ENCODE results near the gene FGFR1OP2. TPM values are rescaled to one million over a fixed set of nuclear protein-coding genes. Genes with fewer than 3 reads are reported as not detected.

The FGFR1OP2 gene
- total and polyA plus RNA-seq, 2 experiments from 2014 or later, result 35.6 to 45.0 TPM

DNA sequence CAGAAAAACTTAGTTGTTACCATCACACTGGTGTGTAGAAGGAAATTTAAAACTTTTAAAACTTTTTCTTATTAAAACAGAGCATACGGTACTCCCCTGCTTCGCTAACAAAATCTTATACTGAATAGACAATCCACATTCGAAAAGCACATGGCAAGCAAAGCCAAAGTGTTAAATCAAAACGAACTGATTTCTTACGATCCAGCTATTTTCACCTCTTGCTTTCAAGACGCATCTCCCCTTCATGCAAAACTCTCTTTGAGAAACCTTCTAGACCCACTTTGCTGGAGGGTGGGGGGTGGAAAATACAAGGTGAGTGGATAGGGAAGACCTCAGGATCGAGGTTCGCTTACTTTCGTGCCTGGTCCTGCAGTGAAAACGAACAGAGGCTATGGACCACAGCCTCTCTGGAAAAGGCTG is 817 bp upstream of the FGFR1OP2 start:
- H3K4me3 Mint-ChIP-seq, result peak overlapping the region; percentile 91
- Histone ChIP-seq H3K4me3 (peak overlapping the region; percentile 92), H3K9me2 (ENCODE audit: insufficient read depth) (no peaks in the 10 kb centered on the region), H3K4me1 (ENCODE audit: insufficient read depth) (peaks cover 27% of the 10 kb centered on the region), H3K27me3 (ENCODE audit: insufficient read depth) (no peaks in the 10 kb centered on the region), H3K79me2 (replicated peaks; ENCODE audit: insufficient read depth) (peaks cover 87% of the 10 kb centered on the region), H3K4me2 (peak overlapping the region; percentile 83), H3K27ac (ENCODE audit: low read depth) (peak overlapping the region; percentile 93), H3K36me3 (ENCODE audit: insufficient read depth) (no peaks in the 10 kb centered on the region), H3F3A (replicated peaks; ENCODE audit: low read depth) (no peaks in the 10 kb centered on the region), H4K20me1 (replicated peaks; ENCODE audit: insufficient read depth) (peaks cover 32% of the 10 kb centered on the region), H2AFZ (peak overlapping the region; percentile 91; the same call in 1 of the 2 replicates)
- ATAC-seq (no peak), DNase-seq (ENCODE audit: low spot score) (no peak)
- H3K36me3 Mint-ChIP-seq (ENCODE audit: low read depth), result peaks cover 12% of the 10 kb centered on the region
- peaks cover 17% of the 10 kb centered on the region for H3K4me1 Mint-ChIP-seq
- peaks cover 10% of the 10 kb centered on the region for H3K27me3 Mint-ChIP-seq (ENCODE audit: insufficient read depth, low read depth, poor library complexity)
- H3K27ac Mint-ChIP-seq, result peak overlapping the region; percentile 99
- H3K9me3 Mint-ChIP-seq, result peaks cover 3% of the 10 kb centered on the region; the same call in 2 of the 3 replicates
- TF ChIP-seq, protein P1, sequence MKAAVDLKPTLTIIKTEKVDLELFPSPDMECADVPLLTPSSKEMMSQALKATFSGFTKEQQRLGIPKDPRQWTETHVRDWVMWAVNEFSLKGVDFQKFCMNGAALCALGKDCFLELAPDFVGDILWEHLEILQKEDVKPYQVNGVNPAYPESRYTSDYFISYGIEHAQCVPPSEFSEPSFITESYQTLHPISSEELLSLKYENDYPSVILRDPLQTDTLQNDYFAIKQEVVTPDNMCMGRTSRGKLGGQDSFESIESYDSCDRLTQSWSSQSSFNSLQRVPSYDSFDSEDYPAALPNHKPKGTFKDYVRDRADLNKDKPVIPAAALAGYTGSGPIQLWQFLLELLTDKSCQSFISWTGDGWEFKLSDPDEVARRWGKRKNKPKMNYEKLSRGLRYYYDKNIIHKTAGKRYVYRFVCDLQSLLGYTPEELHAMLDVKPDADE (IDR thresholded peaks at IDR 0.05), result no peak
- TF ChIP-seq JUNB (IDR thresholded peaks at IDR 0.05; ENCODE audit: unreplicated experiment) (no peak), EZH2 (IDR thresholded peaks at IDR 0.05; ENCODE audit: low read depth, unreplicated experiment) (no peak), EZH2phosphoT487 (IDR thresholded peaks at IDR 0.05; ENCODE audit: unreplicated experiment) (no peak), NANOG (IDR thresholded peaks at IDR 0.05; ENCODE audit: borderline replicate concordance) (no peak), ZNF331 (CRISPR knock-in tag; IDR thresholded peaks at IDR 0.05; ENCODE audit: low read depth) (no peak), ZNF114 (CRISPR knock-in tag; IDR thresholded peaks at IDR 0.05) (no peak), CREB1 (CRISPR knock-in tag; IDR thresholded peaks at IDR 0.05; ENCODE audit: low read depth) (no peak), POLR2AphosphoS5 (IDR thresholded peaks at IDR 0.05; ENCODE audit: low read depth) (no peak), STAT1 (IDR thresholded peaks at IDR 0.05; ENCODE audit: unreplicated experiment) (no peak)
- TF ChIP-seq, protein P2, sequence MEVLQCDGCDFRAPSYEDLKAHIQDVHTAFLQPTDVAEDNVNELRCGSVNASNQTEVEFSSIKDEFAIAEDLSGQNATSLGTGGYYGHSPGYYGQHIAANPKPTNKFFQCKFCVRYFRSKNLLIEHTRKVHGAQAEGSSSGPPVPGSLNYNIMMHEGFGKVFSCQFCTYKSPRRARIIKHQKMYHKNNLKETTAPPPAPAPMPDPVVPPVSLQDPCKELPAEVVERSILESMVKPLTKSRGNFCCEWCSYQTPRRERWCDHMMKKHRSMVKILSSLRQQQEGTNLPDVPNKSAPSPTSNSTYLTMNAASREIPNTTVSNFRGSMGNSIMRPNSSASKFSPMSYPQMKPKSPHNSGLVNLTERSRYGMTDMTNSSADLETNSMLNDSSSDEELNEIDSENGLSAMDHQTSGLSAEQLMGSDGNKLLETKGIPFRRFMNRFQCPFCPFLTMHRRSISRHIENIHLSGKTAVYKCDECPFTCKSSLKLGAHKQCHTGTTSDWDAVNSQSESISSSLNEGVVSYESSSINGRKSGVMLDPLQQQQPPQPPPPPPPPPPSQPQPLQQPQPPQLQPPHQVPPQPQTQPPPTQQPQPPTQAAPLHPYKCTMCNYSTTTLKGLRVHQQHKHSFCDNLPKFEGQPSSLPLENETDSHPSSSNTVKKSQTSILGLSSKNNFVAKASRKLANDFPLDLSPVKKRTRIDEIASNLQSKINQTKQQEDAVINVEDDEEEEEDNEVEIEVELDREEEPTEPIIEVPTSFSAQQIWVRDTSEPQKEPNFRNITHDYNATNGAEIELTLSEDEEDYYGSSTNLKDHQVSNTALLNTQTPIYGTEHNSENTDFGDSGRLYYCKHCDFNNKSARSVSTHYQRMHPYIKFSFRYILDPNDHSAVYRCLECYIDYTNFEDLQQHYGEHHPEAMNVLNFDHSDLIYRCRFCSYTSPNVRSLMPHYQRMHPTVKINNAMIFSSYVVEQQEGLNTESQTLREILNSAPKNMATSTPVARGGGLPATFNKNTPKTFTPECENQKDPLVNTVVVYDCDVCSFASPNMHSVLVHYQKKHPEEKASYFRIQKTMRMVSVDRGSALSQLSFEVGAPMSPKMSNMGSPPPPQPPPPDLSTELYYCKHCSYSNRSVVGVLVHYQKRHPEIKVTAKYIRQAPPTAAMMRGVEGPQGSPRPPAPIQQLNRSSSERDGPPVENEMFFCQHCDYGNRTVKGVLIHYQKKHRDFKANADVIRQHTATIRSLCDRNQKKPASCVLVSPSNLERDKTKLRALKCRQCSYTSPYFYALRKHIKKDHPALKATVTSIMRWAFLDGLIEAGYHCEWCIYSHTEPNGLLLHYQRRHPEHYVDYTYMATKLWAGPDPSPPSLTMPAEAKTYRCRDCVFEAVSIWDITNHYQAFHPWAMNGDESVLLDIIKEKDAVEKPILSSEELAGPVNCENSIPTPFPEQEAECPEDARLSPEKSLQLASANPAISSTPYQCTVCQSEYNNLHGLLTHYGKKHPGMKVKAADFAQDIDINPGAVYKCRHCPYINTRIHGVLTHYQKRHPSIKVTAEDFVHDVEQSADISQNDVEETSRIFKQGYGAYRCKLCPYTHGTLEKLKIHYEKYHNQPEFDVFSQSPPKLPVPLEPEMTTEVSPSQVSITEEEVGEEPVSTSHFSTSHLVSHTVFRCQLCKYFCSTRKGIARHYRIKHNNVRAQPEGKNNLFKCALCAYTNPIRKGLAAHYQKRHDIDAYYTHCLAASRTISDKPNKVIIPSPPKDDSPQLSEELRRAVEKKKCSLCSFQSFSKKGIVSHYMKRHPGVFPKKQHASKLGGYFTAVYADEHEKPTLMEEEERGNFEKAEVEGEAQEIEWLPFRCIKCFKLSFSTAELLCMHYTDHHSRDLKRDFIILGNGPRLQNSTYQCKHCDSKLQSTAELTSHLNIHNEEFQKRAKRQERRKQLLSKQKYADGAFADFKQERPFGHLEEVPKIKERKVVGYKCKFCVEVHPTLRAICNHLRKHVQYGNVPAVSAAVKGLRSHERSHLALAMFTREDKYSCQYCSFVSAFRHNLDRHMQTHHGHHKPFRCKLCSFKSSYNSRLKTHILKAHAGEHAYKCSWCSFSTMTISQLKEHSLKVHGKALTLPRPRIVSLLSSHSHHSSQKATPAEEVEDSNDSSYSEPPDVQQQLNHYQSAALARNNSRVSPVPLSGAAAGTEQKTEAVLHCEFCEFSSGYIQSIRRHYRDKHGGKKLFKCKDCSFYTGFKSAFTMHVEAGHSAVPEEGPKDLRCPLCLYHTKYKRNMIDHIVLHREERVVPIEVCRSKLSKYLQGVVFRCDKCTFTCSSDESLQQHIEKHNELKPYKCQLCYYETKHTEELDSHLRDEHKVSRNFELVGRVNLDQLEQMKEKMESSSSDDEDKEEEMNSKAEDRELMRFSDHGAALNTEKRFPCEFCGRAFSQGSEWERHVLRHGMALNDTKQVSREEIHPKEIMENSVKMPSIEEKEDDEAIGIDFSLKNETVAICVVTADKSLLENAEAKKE (CRISPR knock-in tag; IDR thresholded peaks at IDR 0.05), result no peak
- TF ChIP-seq, protein P3, sequence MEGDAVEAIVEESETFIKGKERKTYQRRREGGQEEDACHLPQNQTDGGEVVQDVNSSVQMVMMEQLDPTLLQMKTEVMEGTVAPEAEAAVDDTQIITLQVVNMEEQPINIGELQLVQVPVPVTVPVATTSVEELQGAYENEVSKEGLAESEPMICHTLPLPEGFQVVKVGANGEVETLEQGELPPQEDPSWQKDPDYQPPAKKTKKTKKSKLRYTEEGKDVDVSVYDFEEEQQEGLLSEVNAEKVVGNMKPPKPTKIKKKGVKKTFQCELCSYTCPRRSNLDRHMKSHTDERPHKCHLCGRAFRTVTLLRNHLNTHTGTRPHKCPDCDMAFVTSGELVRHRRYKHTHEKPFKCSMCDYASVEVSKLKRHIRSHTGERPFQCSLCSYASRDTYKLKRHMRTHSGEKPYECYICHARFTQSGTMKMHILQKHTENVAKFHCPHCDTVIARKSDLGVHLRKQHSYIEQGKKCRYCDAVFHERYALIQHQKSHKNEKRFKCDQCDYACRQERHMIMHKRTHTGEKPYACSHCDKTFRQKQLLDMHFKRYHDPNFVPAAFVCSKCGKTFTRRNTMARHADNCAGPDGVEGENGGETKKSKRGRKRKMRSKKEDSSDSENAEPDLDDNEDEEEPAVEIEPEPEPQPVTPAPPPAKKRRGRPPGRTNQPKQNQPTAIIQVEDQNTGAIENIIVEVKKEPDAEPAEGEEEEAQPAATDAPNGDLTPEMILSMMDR (conservative IDR thresholded peaks at IDR 0.05; ENCODE audit: low read depth in 2 of 2), result no peak
- TF ChIP-seq, protein P4, sequence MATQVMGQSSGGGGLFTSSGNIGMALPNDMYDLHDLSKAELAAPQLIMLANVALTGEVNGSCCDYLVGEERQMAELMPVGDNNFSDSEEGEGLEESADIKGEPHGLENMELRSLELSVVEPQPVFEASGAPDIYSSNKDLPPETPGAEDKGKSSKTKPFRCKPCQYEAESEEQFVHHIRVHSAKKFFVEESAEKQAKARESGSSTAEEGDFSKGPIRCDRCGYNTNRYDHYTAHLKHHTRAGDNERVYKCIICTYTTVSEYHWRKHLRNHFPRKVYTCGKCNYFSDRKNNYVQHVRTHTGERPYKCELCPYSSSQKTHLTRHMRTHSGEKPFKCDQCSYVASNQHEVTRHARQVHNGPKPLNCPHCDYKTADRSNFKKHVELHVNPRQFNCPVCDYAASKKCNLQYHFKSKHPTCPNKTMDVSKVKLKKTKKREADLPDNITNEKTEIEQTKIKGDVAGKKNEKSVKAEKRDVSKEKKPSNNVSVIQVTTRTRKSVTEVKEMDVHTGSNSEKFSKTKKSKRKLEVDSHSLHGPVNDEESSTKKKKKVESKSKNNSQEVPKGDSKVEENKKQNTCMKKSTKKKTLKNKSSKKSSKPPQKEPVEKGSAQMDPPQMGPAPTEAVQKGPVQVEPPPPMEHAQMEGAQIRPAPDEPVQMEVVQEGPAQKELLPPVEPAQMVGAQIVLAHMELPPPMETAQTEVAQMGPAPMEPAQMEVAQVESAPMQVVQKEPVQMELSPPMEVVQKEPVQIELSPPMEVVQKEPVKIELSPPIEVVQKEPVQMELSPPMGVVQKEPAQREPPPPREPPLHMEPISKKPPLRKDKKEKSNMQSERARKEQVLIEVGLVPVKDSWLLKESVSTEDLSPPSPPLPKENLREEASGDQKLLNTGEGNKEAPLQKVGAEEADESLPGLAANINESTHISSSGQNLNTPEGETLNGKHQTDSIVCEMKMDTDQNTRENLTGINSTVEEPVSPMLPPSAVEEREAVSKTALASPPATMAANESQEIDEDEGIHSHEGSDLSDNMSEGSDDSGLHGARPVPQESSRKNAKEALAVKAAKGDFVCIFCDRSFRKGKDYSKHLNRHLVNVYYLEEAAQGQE (IDR thresholded peaks at IDR 0.05; ENCODE audit: unreplicated experiment), result no peak
